Right atrium auricular region (tissue), 2 donors: ENCODE data around the gene CCL4L2. TPM values are rescaled to one million over a fixed set of nuclear protein-coding genes. Genes with fewer than 3 reads are reported as not detected.
"Not testable (repeated sequence)": the region's sequence is repeated elsewhere in the genome, so short reads cannot be mapped to it uniquely, and the experiment has no call there.

Experiments used
- DNase-seq: peaks from one replicate; pipeline ENCODE4 v3.0.0-alpha.2; 2019; ENCODE audit warnings: low spot score
- H3K27ac ChIP-seq, 2 donors: fragments of 200-600 bp; sonication (generic); 1 replicate in 1 of 2; 2 replicates in 1 of 2; pipeline ENCODE4 v1.5.1; 2016 to 2019
- H3K27me3 ChIP-seq, 2 donors: fragments of 200-600 bp; sonication (generic); one replicate each; pipeline versions ENCODE4 v1.5.1 to v1.6.0; 2017 to 2019
- H3K36me3 ChIP-seq: fragments of 200-600 bp; sonication (generic); one replicate; pipeline ENCODE4 v1.5.1; 2016
- H3K4me1 ChIP-seq, 2 donors: fragments of 200-600 bp; sonication (generic); one replicate each; pipeline versions ENCODE4 v1.5.1 to v1.6.0; 2017 to 2019
- H3K4me3 ChIP-seq, 2 donors: fragments of 200-600 bp; sonication (generic); 1 replicate in 1 of 2; 2 replicates in 1 of 2; pipeline ENCODE4 v1.5.1; 2017 to 2019; ENCODE audit warnings: mild to moderate bottlenecking in 1 of 2, moderate library complexity in 1 of 2
- H3K9me3 ChIP-seq, 2 donors: fragments of 200-600 bp; sonication (generic); one replicate each; pipeline ENCODE4 v1.5.1; 2019
- CTCF ChIP-seq, 2 donors: fragments of 200-600 bp; sonication (generic); IDR thresholded peaks; one replicate each; pipeline ENCODE4 v1.5.1; 2019; ENCODE audit warnings: antibody characterized with exemption in 2 of 2
- total RNA-seq, 2 donors: library from RNA; depleted of rRNA; stranded (reverse); fragments of >200 nt; gene quantifications; one replicate each; pipeline ENCODE4 v1.1.0, GENCODE V29; 2016

CCL4L2 gene
- total RNA-seq, 2 donors from 2014 or later, result 0.39 TPM; not detected in 1

- H3K36me3 ChIP-seq, result no peaks in the 10 kb centered on the region
- no peaks in the 10 kb centered on the region for H3K9me3 ChIP-seq
- no peak for DNase-seq
- H3K27me3 ChIP-seq, result no peaks in the 10 kb centered on the region
- H3K27ac ChIP-seq, result no peak overlapping the region
- no peak overlapping the region for H3K4me3 ChIP-seq
- H3K4me1 ChIP-seq, result no peaks in the 10 kb centered on the region
- TF ChIP-seq CTCF (IDR thresholded peaks at IDR 0.05), result no peak
Observed at GRCh38 chr17:36209575-36209974, 1.3 kb upstream of the CCL4L2 start.

DNA sequence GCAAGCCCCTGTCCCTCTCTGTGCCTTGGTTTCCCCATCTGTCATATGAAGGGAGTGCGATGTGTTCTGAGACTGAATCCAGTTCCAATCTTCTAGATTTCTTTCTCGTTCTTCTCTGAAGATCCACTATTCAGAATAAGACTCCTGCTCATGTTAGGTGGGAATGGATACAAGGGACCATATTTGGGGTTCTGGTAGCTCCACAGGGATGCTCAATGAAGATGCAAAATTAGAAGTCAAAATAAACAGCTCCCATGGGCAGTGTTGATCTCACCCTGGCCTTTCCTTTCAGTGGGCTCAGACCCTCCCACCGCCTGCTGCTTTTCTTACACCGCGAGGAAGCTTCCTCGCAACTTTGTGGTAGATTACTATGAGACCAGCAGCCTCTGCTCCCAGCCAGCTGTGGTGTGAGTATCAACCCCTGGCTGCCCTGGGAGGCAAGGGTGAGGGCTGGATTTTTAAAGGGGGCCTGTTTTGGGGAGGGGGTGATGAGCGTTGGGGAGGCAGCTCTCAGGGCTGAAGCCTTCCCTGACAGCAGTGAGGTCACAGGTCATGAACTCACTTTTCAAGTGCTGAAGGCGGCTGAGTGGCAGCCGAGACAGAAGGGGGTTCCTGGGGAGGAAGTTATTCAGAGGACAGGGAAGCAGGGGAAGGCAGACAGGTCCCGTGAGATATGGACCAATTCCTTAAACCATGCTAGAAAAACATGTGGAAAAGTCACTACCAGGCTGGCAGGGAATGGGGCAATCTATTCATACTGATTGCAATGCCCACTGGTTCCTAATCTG lies 815 bp downstream of the CCL4L2 start:
- H3K36me3 ChIP-seq, DNase-seq, H3K4me3 ChIP-seq, H3K27me3 ChIP-seq, H3K27ac ChIP-seq, H3K9me3 ChIP-seq, H3K4me1 ChIP-seq: not testable (repeated sequence)

- Histone ChIP-seq H3K27me3 (no peaks in the 10 kb centered on the region), H3K36me3 (no peaks in the 10 kb centered on the region), H3K4me1 (no peaks in the 10 kb centered on the region), H3K27ac (no peak overlapping the region), H3K4me3 (no peak overlapping the region), H3K9me3 (no peaks in the 10 kb centered on the region)
- TF ChIP-seq CTCF (IDR thresholded peaks at IDR 0.05), result no peak
- DNase-seq, result no peak
Observed at GRCh38 chr17:36212272-36212605, 1.4 kb downstream of the CCL4L2 start.

GRCh38 chr17:36212966-36213365 lies 2.1 kb downstream of the CCL4L2 start:
- DNase-seq, result no peak
- no peak overlapping the region for H3K4me3 ChIP-seq
- H3K9me3 ChIP-seq, result no peaks in the 10 kb centered on the region
- no peaks in the 10 kb centered on the region for H3K27me3 ChIP-seq
- H3K27ac ChIP-seq, result no peak overlapping the region
- no peaks in the 10 kb centered on the region for H3K36me3 ChIP-seq
- H3K4me1 ChIP-seq, result no peaks in the 10 kb centered on the region
- TF ChIP-seq CTCF (IDR thresholded peaks at IDR 0.05), result no peak

GRCh38 chr17:36213695-36214094 lies 2.8 kb downstream of the CCL4L2 start:
- no peaks in the 10 kb centered on the region for H3K9me3 ChIP-seq
- no peaks in the 10 kb centered on the region for H3K27me3 ChIP-seq
- no peaks in the 10 kb centered on the region for H3K36me3 ChIP-seq
- TF ChIP-seq CTCF (IDR thresholded peaks at IDR 0.05), result no peak
- no peak overlapping the region for H3K27ac ChIP-seq
- DNase-seq, result no peak
- no peak overlapping the region for H3K4me3 ChIP-seq
- no peaks in the 10 kb centered on the region for H3K4me1 ChIP-seq

GRCh38 chr17:36214918-36215317 lies 4.1 kb downstream of the CCL4L2 start:
- H3K9me3 ChIP-seq, result no peaks in the 10 kb centered on the region
- H3K27ac ChIP-seq, result no peak overlapping the region
- H3K36me3 ChIP-seq, result no peaks in the 10 kb centered on the region
- H3K4me3 ChIP-seq, result no peak overlapping the region
- no peaks in the 10 kb centered on the region for H3K4me1 ChIP-seq
- H3K27me3 ChIP-seq, result no peaks in the 10 kb centered on the region
- TF ChIP-seq CTCF (IDR thresholded peaks at IDR 0.05), result no peak
- no peak for DNase-seq

DNA sequence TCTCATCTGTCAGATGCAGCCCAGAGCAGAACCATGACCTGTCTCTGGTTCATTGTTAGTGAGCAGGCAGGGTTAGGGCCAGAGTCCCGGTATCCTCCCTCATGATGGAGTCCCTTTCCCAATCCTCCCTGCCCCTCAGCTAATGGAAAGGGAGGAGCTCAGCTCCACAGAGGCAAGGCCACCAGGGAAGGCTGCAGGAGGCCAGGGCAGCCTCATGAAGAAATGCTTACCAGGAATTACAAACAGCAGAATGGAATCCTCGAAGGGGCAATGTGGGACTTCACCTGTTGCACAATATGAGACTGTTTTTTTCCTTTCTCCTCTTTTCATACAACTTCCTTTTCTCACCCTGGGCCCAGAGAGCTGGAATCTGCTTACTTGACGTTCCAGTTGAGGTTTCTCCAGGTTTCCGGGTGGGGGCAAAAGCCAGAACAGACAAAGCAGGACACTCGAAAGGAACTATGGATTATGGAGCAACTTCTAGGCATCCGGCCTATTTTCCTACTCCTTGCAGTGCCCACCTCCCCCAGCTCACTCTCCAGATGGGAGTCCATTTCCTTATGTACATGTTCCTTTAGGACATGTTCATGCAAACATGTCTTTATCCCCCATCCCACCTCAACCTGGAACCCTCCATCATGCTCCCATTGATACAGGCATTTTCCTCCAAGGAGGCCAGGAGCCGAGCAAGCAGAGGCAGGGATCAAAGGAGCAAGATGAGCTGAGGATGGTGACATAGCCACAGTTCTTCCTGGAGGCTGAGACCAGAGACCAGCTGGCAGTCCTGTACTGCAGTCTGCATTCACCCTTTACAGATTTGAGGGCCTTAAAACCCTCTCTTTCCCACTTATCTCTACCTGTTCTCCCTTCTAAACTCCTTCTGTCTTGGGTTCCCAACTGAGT lies 4.8 kb downstream of the CCL4L2 start:
- not testable (repeated sequence) for H3K4me3 ChIP-seq, H3K4me1 ChIP-seq, H3K27ac ChIP-seq, H3K36me3 ChIP-seq, H3K27me3 ChIP-seq, H3K9me3 ChIP-seq, DNase-seq

GRCh38 chr17:36219556-36219955 lies 8.7 kb downstream of the CCL4L2 start:
- DNase-seq, H3K36me3 ChIP-seq, H3K27ac ChIP-seq, H3K4me3 ChIP-seq, H3K4me1 ChIP-seq, H3K27me3 ChIP-seq, H3K9me3 ChIP-seq: not testable (repeated sequence)
